Thymus (tissue), 11 donors: ENCODE data around the gene TTC12. TPM values are rescaled to one million over a fixed set of nuclear protein-coding genes. Genes with fewer than 3 reads are reported as not detected.
"Not testable (repeated sequence)": the region's sequence is repeated elsewhere in the genome, so short reads cannot be mapped to it uniquely, and the experiment has no call there.

ENCODE experiments used
- DNase-seq, 9 donors: peaks; one replicate each; pipeline ENCODE4 v3.0.0-alpha.2; 2013; ENCODE audit warnings: low spot score in 9 of 9, low read depth in 6 of 9, missing footprints in 1 of 9
- H3K27ac ChIP-seq, 2 donors: one replicate each; pipeline ENCODE4 v1.5.1; 2013; ENCODE audit warnings: control low read depth in 1 of 2, low read depth in 1 of 2, low read length in 1 of 2, mild to moderate bottlenecking in 1 of 2, moderate library complexity in 1 of 2
- H3K27me3 ChIP-seq, 2 donors: one replicate each; pipeline ENCODE4 v1.5.1; 2013; ENCODE audit warnings: low read length in 1 of 2; ENCODE audit not compliant: control insufficient read depth in 2 of 2, insufficient read depth in 1 of 2
- H3K36me3 ChIP-seq, 2 donors: one replicate each; pipeline ENCODE4 v1.5.1; 2013; ENCODE audit warnings: low read length in 1 of 2, mild to moderate bottlenecking in 1 of 2, moderate library complexity in 1 of 2; ENCODE audit not compliant: control insufficient read depth in 2 of 2, insufficient read depth in 2 of 2
- H3K4me1 ChIP-seq, 2 donors: one replicate each; pipeline ENCODE4 v1.5.1; 2013; ENCODE audit warnings: low read length in 2 of 2; ENCODE audit not compliant: control insufficient read depth in 2 of 2, insufficient read depth in 2 of 2
- H3K4me3 ChIP-seq, 2 donors: one replicate each; pipeline ENCODE4 v1.5.1; 2013; ENCODE audit warnings: low read length in 2 of 2, control low read depth in 1 of 2, mild to moderate bottlenecking in 1 of 2
- H3K9me3 ChIP-seq, 2 donors: one replicate each; pipeline ENCODE4 v1.5.1; 2013; ENCODE audit warnings: low read length in 1 of 2, mild to moderate bottlenecking in 1 of 2; ENCODE audit not compliant: control insufficient read depth in 2 of 2, insufficient read depth in 1 of 2
- WGBS: extraction: QIAGEN DNeasy Blood & Tissue Kit; methylation state at CpG from one replicate; pipeline ENCODE4 v1.1.7; 2013; 5-methylcytosine and 5-hydroxymethylcytosine counted together
- polyA plus RNA-seq: library from polyadenylated mRNA; stranded (reverse); fragments of 200-250 nt; gene quantifications from one replicate; pipeline ENCODE4 v1.2.3, GENCODE V29; 2013
- total RNA-seq: library from RNA; stranded (reverse); fragments of 120-200 nt; gene quantifications from one replicate; pipeline ENCODE4 v1.2.4, GENCODE V29; 2013
- donor health status: healthy.

The TTC12 gene
- total and polyA plus RNA-seq, 2 donors, result 6.6 to 11.1 TPM

DNA sequence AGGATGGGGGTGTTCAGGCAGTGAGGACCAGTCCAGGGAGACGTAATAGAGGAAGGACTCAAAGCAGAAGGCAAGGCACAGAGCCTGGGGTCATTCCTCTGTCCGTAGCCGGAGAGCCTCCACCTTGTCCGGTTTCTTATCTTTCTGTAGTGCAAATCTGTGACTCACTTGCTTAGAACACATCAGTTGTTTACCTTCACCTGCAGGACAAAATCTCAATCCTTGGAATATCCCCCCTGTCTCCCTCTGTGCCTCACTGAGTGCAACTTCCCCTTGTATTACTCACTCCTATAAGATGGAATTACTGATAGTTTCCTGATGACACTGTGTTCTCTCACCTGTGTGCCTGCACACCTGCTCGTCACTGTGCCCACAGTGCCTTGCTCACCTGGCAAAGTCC is 20.4 kb upstream of the TTC12 start:
- Histone ChIP-seq H3K4me3 (no peak overlapping the region), H3K9me3 (no peaks in the 10 kb centered on the region), H3K36me3 (no peaks in the 10 kb centered on the region), H3K27me3 (no peaks in the 10 kb centered on the region), H3K27ac (no peak overlapping the region), H3K4me1 (no peaks in the 10 kb centered on the region)
- 92% methylated on average over 5 of the region's 5 CpGs for WGBS
- no peak for DNase-seq

GRCh38 chr11:113295993-113296392 is 18.4 kb upstream of the TTC12 start:
- Histone ChIP-seq H3K4me3 (no peak overlapping the region), H3K4me1 (no peaks in the 10 kb centered on the region), H3K9me3 (no peaks in the 10 kb centered on the region), H3K27me3 (no peaks in the 10 kb centered on the region), H3K27ac (no peak overlapping the region), H3K36me3 (no peaks in the 10 kb centered on the region)
- WGBS, result 92% methylated on average over 7 of the region's 7 CpGs
- DNase-seq, result no peak

DNA sequence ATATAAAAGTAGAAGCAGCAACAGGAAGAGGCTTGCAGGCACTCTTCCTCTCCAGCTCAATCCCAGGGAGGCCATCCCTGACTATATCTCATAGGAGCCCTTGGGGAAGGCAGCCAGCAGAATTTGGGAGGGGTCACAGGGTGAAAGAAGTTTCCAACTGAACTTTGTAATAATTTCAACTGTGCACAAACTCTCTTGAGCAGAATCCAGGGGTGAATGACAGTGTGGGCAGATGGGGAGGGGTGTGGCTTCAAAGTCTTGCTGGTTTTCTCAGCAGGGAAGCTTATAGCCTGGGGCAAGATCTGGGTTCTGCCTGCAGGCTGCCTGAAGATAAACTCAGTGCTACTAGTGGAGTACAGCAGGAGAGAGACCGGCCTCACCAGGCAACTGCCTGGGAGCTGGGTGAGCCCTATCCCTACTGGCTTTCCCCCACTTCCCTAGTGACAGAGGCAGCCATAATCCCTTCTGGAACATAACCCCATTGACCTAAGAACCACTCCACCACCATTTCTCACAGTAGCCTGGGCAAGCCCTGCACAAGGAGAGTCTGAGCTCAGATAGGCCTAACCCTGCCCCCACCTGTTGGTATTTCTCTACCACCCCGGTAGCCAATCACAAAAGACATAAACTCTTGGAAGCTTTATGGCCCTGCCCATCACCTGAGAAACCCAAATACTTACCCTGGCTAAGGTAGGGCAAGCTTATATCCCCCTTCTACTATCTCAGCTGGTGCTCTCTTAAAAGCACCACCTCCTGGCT is 17.8 kb upstream of the TTC12 start:
- H3K4me1 ChIP-seq, result no peaks in the 10 kb centered on the region
- H3K36me3 ChIP-seq, result no peaks in the 10 kb centered on the region
- no peaks in the 10 kb centered on the region for H3K27me3 ChIP-seq
- H3K9me3 ChIP-seq, result no peaks in the 10 kb centered on the region
- WGBS, result 88% methylated on average over 2 of the region's 2 CpGs
- no peak overlapping the region for H3K27ac ChIP-seq
- H3K4me3 ChIP-seq, result no peak overlapping the region
- no peak for DNase-seq

GRCh38 chr11:113298496-113298895 is 15.9 kb upstream of the TTC12 start:
- WGBS, result 94% methylated on average over 3 of the region's 3 CpGs
- H3K27ac ChIP-seq, H3K36me3 ChIP-seq, DNase-seq, H3K4me3 ChIP-seq, H3K4me1 ChIP-seq, H3K27me3 ChIP-seq, H3K9me3 ChIP-seq: not testable (repeated sequence)

GRCh38 chr11:113304916-113305315 is 9.5 kb upstream of the TTC12 start:
- no peak overlapping the region for H3K4me3 ChIP-seq
- no peak overlapping the region for H3K27ac ChIP-seq
- no peak for DNase-seq
- no peaks in the 10 kb centered on the region for H3K9me3 ChIP-seq
- no peaks in the 10 kb centered on the region for H3K36me3 ChIP-seq
- no peaks in the 10 kb centered on the region for H3K4me1 ChIP-seq
- H3K27me3 ChIP-seq, result peaks cover 2 to 3% of the 10 kb centered on the region in 2 donors

- no peaks in the 10 kb centered on the region for H3K4me1 ChIP-seq
- no peaks in the 10 kb centered on the region for H3K9me3 ChIP-seq
- no peak overlapping the region for H3K27ac ChIP-seq
- peaks cover 2 to 3% of the 10 kb centered on the region in 2 donors for H3K27me3 ChIP-seq
- no peak overlapping the region for H3K4me3 ChIP-seq
- DNase-seq, result peak; percentile 24 to 80 (median 53)
- no peaks in the 10 kb centered on the region for H3K36me3 ChIP-seq
- WGBS, result 52% methylated on average over 12 of the region's 12 CpGs
These were observed 8.7 kb upstream of the TTC12 start for GRCh38 chr11:113305440-113306336.

GRCh38 chr11:113308601-113309000 is 5.8 kb upstream of the TTC12 start:
- peaks cover 0 to 4% of the 10 kb centered on the region in 2 donors for H3K4me1 ChIP-seq
- H3K27me3 ChIP-seq, result peaks cover 2 to 3% of the 10 kb centered on the region in 2 donors
- no peak overlapping the region for H3K4me3 ChIP-seq
- 82% methylated on average over 2 of the region's 2 CpGs for WGBS
- no peaks in the 10 kb centered on the region for H3K9me3 ChIP-seq
- H3K27ac ChIP-seq, result no peak overlapping the region
- no peak for DNase-seq
- H3K36me3 ChIP-seq, result no peaks in the 10 kb centered on the region

DNA sequence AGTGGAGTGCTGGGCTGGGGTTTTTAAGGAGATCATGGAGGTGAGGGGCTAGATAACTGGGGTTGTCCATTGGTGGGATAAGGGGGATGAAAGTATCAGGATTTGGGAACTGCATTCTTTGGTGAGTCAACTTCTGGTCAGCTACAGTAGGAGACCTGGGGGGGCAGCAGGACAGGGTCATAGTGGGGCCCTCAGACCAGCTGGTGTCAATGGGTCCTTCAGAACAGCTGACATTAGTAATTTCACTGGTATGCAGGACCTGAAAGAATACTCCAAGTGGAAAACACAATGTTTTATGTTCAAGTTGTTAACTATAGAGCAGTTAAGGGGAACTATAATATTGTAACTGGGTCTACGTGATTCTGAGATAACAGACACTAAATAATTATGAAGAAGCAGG is 2.8 kb upstream of the TTC12 start:
- Histone ChIP-seq H3K9me3 (no peaks in the 10 kb centered on the region), H3K27me3 (peaks cover 0 to 3% of the 10 kb centered on the region in 2 donors), H3K36me3 (no peaks in the 10 kb centered on the region), H3K4me3 (no peak overlapping the region), H3K4me1 (peaks cover 5 to 10% of the 10 kb centered on the region in 2 donors), H3K27ac (no peak overlapping the region)
- DNase-seq, result no peak
- WGBS, result 91% methylated on average over 1 of the region's 1 CpG

DNA sequence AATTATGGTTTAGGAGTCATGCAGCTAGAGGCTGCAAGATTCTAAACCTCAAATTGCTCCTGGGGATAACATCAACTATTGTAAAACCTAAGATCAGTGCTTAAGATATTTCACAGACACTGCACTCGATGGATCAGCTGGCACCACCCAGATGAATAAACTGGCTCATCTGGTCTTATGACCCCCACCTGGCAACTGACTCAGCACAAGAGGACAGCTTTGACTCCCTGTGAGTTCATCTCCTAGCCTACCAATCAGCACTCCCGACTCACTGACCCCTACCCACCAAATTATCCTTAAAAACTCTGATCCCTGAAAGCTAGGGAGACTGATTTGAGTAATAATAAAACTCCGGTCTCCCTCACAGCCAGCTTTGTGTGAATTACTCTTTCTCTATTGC is 782 bp upstream of the TTC12 start:
- peaks cover 5 to 10% of the 10 kb centered on the region in 2 donors for H3K4me1 ChIP-seq
- peak overlapping the region; percentile 64 to 66 for H3K4me3 ChIP-seq
- WGBS, result 98% methylated on average over 3 of the region's 3 CpGs
- no peaks in the 10 kb centered on the region for H3K27me3 ChIP-seq
- DNase-seq, result no peak
- H3K9me3 ChIP-seq, result no peaks in the 10 kb centered on the region
- H3K36me3 ChIP-seq, result no peaks in the 10 kb centered on the region
- H3K27ac ChIP-seq, result no peak overlapping the region
